ENCODE data around the gene ANK3.

Gene ANK3

DNA sequence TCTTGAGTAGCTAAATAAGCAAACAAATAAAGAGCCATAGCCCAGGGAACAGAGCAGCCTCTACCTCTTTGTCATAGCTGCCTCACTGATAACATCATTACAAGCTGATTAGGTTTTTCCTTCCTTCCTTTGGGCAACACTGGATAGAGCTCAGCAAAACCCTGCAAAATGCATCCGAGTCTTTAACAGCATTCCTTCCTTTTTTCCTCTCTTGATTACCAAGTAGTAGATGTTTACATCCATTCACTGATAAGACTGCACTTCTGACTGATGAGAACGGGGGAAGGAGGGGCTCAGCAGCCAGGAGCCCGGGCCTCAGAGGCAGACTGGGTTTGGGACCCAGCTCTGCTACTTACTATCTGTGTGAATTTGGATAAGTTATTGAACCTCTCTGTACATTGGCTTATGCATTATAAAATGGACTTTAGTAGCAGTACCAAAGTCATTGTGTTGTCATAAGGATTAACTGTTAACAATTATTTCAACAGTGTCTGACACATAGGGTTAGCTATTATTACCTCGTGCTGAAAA is 214.2 kb downstream of the ANK3 start:
- no peak for DNase-seq (ENCODE audit: low read depth in 2 of 2)

DNA sequence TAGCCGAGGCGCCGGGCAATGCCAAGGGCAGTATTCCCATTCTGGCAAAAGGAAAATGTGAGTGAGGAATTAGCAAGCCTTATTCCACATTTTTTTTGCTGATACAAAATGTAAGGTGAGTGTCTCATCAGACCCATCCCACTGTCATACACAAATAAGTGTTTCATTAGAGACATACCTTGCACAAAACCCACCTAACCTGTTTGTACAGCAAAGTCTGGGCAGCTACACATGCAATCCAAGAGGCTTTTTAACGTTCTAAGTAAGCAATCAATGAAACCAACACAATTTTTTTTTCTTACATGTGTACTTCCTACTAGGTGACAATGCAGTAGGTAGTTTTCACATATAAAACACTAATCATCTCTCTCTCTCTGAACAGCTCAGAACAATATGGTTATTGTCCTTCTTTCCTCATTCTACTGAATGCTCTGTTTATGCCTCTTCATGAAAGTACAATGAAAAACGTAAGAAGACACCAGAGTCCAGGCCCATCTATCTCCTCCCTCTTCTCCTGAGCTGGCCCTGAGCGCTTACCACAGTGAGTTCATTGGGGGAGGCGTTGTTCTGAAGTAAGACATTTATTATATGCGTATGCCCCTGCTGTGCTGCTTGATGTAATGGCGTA is 217.2 kb downstream of the ANK3 start:
- no peak for DNase-seq (ENCODE audit: low read depth in 2 of 2)

- DNase-seq (ENCODE audit: low read depth in 2 of 2) = no peak
These were observed 218.2 kb downstream of the ANK3 start for GRCh38 chr10:60171436-60172013.

DNA sequence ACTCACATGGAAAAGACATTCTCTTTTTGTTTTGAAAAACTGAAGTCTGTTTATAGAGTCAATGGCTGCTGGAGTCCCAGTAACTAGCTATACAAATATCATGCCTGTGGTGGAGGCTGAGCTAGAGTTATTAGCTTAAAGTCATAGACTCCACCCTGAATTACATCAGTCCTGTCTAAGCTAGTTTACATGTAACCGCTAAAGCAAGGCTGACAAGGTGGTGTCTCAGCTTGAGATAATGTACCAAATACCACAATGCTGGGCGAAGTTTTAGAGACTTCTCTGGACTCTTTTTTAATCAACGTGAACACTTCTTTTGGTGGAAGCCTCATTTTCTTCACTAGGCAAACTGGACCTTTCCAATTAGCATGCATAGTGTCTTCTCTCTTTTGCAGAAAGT is 219.4 kb downstream of the ANK3 start:
- no peak for DNase-seq (ENCODE audit: low read depth in 2 of 2)

DNA sequence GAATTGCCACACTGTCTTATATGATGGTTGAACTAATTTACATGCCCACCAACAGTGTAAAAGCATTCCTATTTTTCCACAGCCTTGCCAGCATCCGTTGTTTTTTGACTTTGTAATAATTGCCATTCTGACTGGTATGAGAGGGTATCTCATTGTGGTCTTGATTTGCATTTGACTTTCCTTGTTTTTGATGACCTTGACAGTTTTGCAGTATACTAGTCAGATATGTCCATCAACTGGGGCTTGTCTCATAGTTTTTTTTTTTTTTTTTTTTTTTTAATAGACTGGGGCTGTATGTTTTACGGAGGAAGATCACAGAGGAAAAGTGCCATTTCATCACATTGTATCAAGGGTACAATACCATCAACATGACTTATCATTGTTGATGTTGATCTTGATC is 220.6 kb downstream of the ANK3 start:
- DNase-seq (ENCODE audit: low read depth in 2 of 2) = no peak

DNA sequence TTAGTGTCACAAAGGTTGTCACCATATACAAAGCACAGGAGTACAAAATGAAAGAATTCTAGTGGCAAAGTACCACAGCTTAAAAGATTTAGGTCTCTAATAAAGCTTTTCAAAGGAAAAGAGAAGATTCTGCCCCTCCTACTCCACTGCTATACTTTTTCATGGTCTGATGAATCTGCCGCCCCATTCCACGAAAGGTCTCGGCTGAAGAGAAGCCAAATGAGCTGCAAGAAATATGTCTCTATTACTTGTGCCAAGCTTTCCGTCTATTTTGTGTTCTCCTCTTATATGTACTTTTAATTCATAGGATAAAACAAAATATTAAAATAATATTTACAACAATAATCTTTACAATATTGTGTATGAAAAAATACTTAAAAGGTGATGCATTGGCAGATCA is 222.6 kb downstream of the ANK3 start:
- no peak for DNase-seq (ENCODE audit: low read depth in 2 of 2)

DNA sequence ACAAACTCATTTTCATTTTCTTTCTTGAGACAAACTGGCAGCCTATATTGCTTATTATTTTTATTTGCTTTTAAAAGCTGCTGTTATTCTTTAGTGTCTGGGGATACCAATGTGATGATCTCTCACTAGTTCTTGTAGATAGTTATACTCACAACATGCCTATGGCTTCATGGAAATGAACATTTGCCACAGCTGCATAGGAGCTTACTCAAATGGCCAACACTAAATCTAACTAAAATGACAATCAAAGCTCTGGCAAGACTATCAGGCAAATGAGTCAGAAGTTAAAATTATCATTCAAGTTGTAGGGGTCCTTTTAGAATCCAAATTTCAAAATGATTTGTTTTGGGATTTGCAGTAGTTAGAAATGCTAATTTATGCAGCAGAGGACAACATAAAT is 225.9 kb downstream of the ANK3 start:
- DNase-seq (ENCODE audit: low read depth in 2 of 2) = no peak

DNA sequence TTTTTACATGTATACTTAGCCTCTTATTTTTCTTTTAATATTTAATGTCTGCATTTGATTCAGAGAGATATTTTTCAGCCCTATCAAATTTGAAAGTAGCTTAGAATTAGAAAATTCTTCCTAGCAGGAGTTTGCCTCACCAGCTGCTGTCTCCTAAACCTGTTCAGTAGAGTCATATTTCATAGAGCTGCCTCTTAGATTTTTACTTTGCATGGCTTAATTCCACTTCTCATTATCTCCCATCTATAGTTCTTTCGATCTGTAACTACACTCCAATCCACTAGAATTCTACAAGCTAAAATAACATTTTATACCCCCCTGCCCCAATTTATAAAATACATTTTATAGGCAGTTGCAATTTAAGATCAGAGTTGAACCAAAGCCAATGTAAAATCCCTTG is 227.0 kb downstream of the ANK3 start:
- DNase-seq (ENCODE audit: low read depth in 2 of 2) = no peak

- DNase-seq (ENCODE audit: low read depth in 2 of 2) = no peak
These were observed 233.6 kb downstream of the ANK3 start for GRCh38 chr10:60155943-60156683.

- no peak for DNase-seq (ENCODE audit: low read depth in 2 of 2)
These were observed 234.4 kb downstream of the ANK3 start for GRCh38 chr10:60155099-60155877.

- DNase-seq (ENCODE audit: low read depth in 2 of 2) = no peak
These were observed 240.7 kb downstream of the ANK3 start for GRCh38 chr10:60149003-60149402.

GRCh38 chr10:60148266-60148840 is 241.3 kb downstream of the ANK3 start:
- DNase-seq (ENCODE audit: low read depth in 2 of 2) = no peak

- DNase-seq (ENCODE audit: low read depth in 2 of 2) = no peak
These were observed 242.0 kb downstream of the ANK3 start for GRCh38 chr10:60147576-60148265.

DNA sequence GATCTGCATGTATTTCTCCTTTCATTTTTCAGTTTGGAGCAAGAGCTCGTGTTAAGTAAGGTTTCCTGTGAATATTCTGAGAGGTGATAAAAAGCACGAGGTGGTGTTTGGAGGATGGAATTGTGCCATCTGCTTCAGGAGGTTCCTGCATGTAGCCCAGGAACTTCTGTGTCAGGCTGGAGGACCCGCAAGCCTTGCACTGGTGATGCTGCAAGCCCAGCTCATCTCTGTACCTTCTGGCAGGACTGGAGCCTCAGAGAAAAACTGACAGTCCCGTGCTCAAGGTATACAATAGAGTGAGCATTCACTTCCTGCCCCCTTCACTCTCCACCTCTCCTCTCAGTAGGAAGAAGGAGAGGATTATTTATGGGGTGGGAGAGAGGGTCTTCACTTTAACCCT is 242.7 kb downstream of the ANK3 start:
- DNase-seq (ENCODE audit: low read depth in 2 of 2) = no peak

DNA sequence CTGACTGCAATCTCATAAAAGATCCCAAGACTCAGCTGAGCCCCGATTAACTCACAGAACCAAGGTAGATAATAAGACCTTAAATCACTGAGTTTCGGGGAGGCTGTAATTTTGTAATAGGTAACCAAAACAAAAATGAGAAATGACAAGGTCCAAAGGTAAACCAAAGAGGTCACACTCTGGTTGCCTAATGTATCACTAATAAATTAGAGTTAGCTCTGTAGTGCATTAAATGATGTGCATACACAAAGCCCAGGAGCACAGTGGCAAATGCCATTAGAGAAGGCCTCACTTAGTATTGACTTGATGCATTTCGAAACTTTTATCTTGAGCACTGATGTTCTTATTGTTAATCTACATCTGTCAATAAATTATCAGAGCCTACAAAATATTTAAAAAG is 245.6 kb downstream of the ANK3 start:
- DNase-seq (ENCODE audit: low read depth in 2 of 2) = no peak

- DNase-seq (ENCODE audit: low read depth in 2 of 2) = no peak
These were observed 246.9 kb downstream of the ANK3 start for GRCh38 chr10:60142736-60143135.

DNA sequence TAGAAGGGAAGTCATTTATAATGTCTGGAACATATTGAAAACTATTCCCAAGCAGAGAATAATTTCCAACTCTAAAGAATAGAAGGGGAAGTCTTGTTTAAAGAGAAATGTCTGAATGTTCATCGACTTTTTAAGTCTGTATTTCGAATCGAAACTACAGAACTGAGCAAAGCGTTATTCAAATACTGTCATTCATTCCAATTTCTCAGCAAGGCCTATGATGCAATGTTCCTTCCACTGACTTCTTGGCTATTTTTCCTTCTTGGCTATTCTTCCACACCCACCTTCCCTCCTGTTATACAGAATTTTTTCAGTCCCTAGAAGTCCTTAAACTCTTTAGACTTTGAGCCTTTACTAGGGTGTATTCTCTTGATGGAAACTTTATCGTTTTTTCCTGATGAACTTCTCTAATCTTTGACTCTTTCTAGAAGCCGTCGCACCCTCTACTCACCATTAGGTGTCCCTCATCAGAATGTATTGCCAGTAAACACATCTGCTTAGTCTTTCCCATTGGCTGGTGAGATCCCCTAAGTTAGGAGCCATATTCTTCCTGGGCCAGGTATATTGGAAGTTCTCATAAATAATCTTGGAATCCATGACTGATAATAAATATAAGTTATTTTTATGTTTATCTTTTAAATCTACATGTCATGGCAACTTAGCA is 247.6 kb downstream of the ANK3 start:
- DNase-seq (ENCODE audit: low read depth in 2 of 2) = no peak

GRCh38 chr10:60140651-60141632 is 248.7 kb downstream of the ANK3 start:
- DNase-seq (ENCODE audit: low read depth in 2 of 2) = no peak

GRCh38 chr10:60139798-60140566 is 249.7 kb downstream of the ANK3 start:
- DNase-seq (ENCODE audit: low read depth in 2 of 2) = no peak
